Motor neuron (in vitro differentiated cells): ENCODE data around the gene SPANXN1. TPM values are rescaled to one million over a fixed set of nuclear protein-coding genes. Genes with fewer than 3 reads are reported as not detected.
"Not testable (repeated sequence)": the region's sequence is repeated elsewhere in the genome, so short reads cannot be mapped to it uniquely, and the experiment has no call there.

Experiments
- ATAC-seq, 8 experiments: fragments of 200-7000 bp; cut with Tn5 transposase; replicated peaks in 6 of 8; 2 replicates each; pipeline ENCODE4 v1.8.0; 2021; ENCODE audit warnings: mild to moderate bottlenecking in 8 of 8, moderate library complexity in 8 of 8
- H3K27ac ChIP-seq, 2 donors: fragments of 250-450 bp; sonication (Bioruptor Pico); 2 replicates each; pipeline ENCODE4 v1.9.0; 2021; ENCODE audit warnings: antibody characterized with exemption in 2 of 2, mild to moderate bottlenecking in 2 of 2, moderate library complexity in 1 of 2
- H3K4me1 ChIP-seq, 2 donors: fragments of 250-450 bp; sonication (Bioruptor Pico); replicated peaks in 1 of 2; 2 replicates each; pipeline ENCODE4 v1.6.1; 2021; ENCODE audit warnings: antibody characterized with exemption in 2 of 2, mild to moderate bottlenecking in 2 of 2, moderate library complexity in 1 of 2
- H3K4me3 ChIP-seq, 5 donors: fragments of 250-450 bp; sonication (Bioruptor Pico); 2 replicates each; pipeline ENCODE4 v1.9.0; 2021; ENCODE audit warnings: antibody characterized with exemption in 5 of 5, mild to moderate bottlenecking in 5 of 5, moderate library complexity in 4 of 5
- WGBS, 10 experiments: fragments of 450-650 bp; shearing (Covaris generic); methylation state at CpG; one replicate each; pipeline ENCODE4 v1.0.0; 2022; 5-methylcytosine and 5-hydroxymethylcytosine counted together
- in situ Hi-C, 9 experiments: fragments of 400-800 bp; cut with MboI; loops; one replicate each; pipeline ENCODE4 v1.15.0; 2021; ENCODE audit warnings: low sequenced_read_pairs in 9 of 9, low pct_unique_long_range_greater_than_20kb in 2 of 9; ENCODE audit not compliant: unreplicated experiment in 9 of 9
- total RNA-seq, 8 experiments: library from RNA; unstranded; fragments of 300-600 nt; gene quantifications; 2 replicates each; pipeline versions ENCODE4 v1.2.3 to v1.2.4, GENCODE V29; 2022

Gene SPANXN1, protein sequence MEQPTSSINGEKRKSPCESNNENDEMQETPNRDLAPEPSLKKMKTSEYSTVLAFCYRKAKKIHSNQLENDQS
- under 1 TPM in 1 of 8 experiments, not detected in 7; 0.28 TPM for total RNA-seq

DNA sequence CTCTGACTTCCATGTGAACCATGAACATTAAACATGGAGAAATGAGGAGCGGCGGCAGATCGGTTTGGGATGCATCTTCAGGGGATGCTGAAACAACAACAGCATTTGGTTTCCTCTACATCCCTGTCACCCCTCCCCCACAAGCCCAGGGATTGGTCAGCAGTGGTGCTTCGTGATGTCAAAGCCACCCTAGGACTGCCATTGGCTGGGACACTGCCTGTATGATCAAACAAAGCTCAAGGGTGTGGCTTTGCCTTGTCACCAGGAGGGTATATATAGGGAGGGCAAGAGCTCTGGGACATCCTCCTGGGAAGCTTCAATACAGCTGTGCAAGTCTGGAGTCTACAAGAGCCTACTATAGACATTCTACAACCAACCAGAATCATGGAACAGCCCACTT, at the start of gene SPANXN1:
Gene SPANXN1, plus strand, starts transcription at position 301 of the 400 bp plus-strand sequence. Its CDS starts 84 bp downstream, at position 385.
- H3K4me1 ChIP-seq, H3K27ac ChIP-seq, H3K4me3 ChIP-seq, ATAC-seq, in situ Hi-C loops: not testable (repeated sequence)
- WGBS, 10 experiments, result no CpG with 5 or more reads among the region's 4 CpGs

DNA sequence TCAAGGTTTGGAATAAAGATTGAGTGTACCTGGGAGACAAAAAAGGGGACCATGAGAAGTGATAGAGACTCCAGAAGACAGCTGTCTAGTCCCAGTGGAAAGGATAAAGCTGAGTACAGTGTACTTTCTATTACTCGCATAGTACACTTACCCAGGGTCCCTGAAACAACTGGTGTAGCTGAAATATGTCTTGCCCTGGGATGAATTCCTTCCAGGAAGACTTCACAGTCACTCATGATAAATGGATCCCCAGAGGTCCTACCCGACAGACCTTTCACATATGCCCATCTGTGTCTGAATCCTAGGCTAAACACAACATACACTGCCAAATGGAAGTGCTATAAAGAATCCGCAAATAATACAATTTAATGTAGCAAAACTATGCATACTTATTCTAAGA, 48.2 kb upstream of the SPANXN1 start:
- WGBS, 10 experiments, result 0 to 60% (median 30%) methylated on average over 1 to 3 of the region's 3 CpGs; no CpG with 5 or more reads in 6 of the 10 experiments
- Histone ChIP-seq H3K4me3 (no peak overlapping the region), H3K4me1 (no peaks in the 10 kb centered on the region), H3K27ac (no peak overlapping the region)
- peak in 3 of 8 experiments; percentile 31 to 66 (median 56) for ATAC-seq
- in situ Hi-C loops, result no loop called here

DNA sequence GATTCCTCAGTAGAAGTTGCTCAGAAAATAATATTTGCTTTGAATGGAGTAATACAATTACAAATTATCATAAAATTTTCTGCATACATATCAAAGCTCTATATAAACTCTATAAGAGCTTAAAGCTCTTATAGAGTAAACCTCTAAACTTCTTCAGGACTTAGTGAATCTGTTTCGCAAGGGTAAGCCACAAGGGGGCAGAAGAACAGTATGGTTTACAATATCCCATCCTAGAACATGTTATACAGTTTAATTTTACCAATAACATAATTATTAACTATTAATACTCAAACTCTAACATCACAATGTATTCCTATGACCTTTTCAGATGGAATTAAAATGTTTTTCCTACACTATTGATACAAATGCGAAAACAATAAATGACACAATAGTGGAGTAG, 33.8 kb upstream of the SPANXN1 start:
- H3K4me1 ChIP-seq, result no peaks in the 10 kb centered on the region
- H3K27ac ChIP-seq, result no peak overlapping the region
- WGBS, 10 experiments, result 0 to 71% (median 31%) methylated on average over 1 to 2 of the region's 2 CpGs; no CpG with 5 or more reads in 4 of the 10 experiments
- H3K4me3 ChIP-seq, result no peak overlapping the region
- in situ Hi-C loops, result no loop called here
- ATAC-seq, result peak in 1 of 8 experiments; percentile 26

DNA sequence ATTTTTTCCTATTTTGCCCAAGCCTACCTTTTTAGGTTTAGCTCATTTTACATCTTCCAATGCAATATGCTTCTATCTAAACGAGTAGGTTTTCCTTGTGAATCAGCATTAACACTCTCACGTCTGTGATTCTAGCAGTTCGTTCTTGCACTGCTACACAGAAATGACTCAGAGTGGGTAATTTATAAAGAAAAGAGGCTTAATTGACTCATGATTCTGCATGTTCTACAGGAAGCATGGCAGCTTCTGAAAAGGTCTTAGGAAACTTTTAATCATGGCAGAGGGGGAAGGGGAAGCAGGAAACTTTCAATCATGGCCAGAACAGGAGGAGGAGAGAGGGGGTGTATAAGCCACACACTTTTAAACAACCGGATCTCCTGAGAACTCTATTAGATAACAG, 44.9 kb downstream of the SPANXN1 start:
- no peak for ATAC-seq
- WGBS, 10 experiments, result 0 to 73% (median 35%) methylated on average over 1 to 4 of the region's 4 CpGs; no CpG with 5 or more reads in 4 of the 10 experiments

More for the DNA sequence above, 44.9 kb downstream of the SPANXN1 start:
- no peak overlapping the region for H3K4me3 ChIP-seq
- no peaks in the 10 kb centered on the region for H3K4me1 ChIP-seq
- no peak overlapping the region for H3K27ac ChIP-seq
- in situ Hi-C loops, result no loop called here
